Measurements from ENCODE around the gene CPED1. TPM values are rescaled to one million over a fixed set of nuclear protein-coding genes. Genes with fewer than 3 reads are reported as not detected.

The CPED1 gene
- total RNA-seq, 1 donor from 2014 or later: 3.9 TPM

DNA sequence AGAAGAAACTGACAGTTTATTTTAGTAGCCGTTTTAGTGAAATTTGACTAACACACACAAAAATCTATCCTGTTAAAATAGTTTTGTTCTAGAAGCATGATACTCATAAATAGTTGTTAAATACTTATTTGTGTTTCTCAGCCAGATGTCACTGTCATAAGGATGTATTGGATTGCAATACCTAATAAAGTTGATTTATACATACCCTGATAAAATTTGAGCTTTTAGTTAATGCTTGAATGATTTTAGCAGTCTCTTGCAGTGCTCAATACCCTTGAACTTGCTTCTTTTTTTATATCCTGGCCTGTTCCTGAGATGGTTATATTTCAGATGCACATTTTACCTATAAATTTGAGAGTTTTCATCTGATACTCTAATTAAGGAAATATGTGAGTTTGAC, 27.8 kb upstream of the CPED1 start:
- DNase-seq (ENCODE audit: extremely low spot score, unreplicated experiment): no peak
- Mint-ChIP-seq H3K4me3 (ENCODE audit: unreplicated experiment) (no peak overlapping the region), H3K27me3 (ENCODE audit: unreplicated experiment) (no peaks in the 10 kb centered on the region), H3K9me3 (ENCODE audit: unreplicated experiment) (no peaks in the 10 kb centered on the region), H3K27ac (ENCODE audit: unreplicated experiment) (no peak overlapping the region), H3K36me3 (ENCODE audit: unreplicated experiment) (peaks cover 26% of the 10 kb centered on the region), H3K4me1 (ENCODE audit: unreplicated experiment) (no peaks in the 10 kb centered on the region)
- TF ChIP-seq, protein P1, sequence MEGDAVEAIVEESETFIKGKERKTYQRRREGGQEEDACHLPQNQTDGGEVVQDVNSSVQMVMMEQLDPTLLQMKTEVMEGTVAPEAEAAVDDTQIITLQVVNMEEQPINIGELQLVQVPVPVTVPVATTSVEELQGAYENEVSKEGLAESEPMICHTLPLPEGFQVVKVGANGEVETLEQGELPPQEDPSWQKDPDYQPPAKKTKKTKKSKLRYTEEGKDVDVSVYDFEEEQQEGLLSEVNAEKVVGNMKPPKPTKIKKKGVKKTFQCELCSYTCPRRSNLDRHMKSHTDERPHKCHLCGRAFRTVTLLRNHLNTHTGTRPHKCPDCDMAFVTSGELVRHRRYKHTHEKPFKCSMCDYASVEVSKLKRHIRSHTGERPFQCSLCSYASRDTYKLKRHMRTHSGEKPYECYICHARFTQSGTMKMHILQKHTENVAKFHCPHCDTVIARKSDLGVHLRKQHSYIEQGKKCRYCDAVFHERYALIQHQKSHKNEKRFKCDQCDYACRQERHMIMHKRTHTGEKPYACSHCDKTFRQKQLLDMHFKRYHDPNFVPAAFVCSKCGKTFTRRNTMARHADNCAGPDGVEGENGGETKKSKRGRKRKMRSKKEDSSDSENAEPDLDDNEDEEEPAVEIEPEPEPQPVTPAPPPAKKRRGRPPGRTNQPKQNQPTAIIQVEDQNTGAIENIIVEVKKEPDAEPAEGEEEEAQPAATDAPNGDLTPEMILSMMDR (IDR thresholded peaks at IDR 0.05): no peak

DNA sequence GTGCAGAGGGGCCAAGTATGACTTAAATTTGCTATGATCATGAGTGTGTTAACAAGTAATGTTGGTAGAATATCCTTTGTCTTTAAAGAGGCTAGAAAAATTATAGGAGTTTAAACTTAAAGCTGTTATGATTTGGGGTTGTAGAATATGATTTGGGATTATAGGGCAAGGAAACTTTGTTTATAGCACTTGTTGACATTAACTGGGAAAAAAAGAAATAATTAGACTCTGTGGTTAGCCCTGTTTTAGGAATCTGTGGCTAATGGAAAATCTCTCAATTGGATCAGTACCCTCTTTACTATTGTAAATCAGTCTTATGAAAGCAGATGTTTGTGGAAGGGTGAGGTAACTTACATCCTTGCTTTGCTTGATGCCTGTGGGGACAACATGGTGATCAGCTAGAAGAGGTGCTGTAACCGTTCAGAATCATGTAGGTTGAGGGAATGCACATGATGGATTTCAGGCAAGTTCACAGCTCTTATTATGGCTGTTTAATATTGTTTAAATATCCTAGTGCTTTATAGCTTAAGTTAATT, 26.8 kb upstream of the CPED1 start:
- Mint-ChIP-seq H3K4me1 (ENCODE audit: unreplicated experiment) (no peaks in the 10 kb centered on the region), H3K36me3 (ENCODE audit: unreplicated experiment) (peaks cover 29% of the 10 kb centered on the region), H3K27me3 (ENCODE audit: unreplicated experiment) (no peaks in the 10 kb centered on the region), H3K27ac (ENCODE audit: unreplicated experiment) (no peak overlapping the region), H3K4me3 (ENCODE audit: unreplicated experiment) (no peak overlapping the region), H3K9me3 (ENCODE audit: unreplicated experiment) (no peaks in the 10 kb centered on the region)
- TF ChIP-seq, protein P1 (IDR thresholded peaks at IDR 0.05): no peak
- DNase-seq (ENCODE audit: extremely low spot score, unreplicated experiment): no peak

DNA sequence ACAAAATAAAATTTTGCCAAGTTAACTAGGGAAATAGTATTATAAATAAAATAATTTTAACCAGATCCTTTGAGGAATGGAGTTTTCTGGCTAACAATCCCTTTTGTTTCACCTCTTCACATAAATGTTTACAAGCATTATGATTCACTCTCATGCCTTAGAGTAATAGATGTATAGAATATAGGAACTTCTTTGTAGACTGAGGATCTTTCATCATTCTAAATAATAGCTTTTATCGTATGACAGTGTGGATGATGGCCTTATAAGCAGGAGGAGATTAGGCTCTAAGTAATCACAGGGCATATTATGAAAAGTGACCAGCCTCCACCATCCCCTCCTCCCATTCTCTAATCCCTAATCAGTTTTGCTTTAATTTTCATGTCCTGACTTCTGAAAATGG, 24.4 kb upstream of the CPED1 start:
- TF ChIP-seq, protein P1 (IDR thresholded peaks at IDR 0.05): no peak
- Mint-ChIP-seq H3K4me1 (ENCODE audit: unreplicated experiment) (no peaks in the 10 kb centered on the region), H3K27ac (ENCODE audit: unreplicated experiment) (no peak overlapping the region), H3K36me3 (ENCODE audit: unreplicated experiment) (peaks cover 40% of the 10 kb centered on the region), H3K4me3 (ENCODE audit: unreplicated experiment) (no peak overlapping the region), H3K9me3 (ENCODE audit: unreplicated experiment) (no peaks in the 10 kb centered on the region), H3K27me3 (ENCODE audit: unreplicated experiment) (no peaks in the 10 kb centered on the region)
- DNase-seq (ENCODE audit: extremely low spot score, unreplicated experiment): no peak

DNA sequence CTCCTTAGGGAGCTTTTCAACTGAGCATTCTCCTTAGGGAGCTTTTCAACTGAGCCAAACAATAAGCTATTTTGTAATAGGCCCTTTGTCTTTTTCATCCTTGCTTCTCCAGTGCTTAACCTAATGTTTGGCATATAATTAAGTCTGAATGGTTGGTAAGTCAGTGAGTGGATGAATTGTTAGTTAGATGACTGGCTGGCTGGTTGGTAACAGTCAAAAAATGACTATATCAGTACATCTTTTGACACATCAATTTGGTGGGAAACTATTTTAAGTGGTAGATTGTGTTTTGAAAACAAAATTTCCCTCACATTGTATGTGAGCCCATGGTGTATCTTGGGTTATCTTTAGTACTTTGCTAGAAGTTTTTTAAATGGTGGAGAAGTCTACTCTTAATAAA, 21.6 kb upstream of the CPED1 start:
- Mint-ChIP-seq H3K27ac (ENCODE audit: unreplicated experiment) (no peak overlapping the region), H3K36me3 (ENCODE audit: unreplicated experiment) (peaks cover 51% of the 10 kb centered on the region), H3K4me3 (ENCODE audit: unreplicated experiment) (no peak overlapping the region), H3K9me3 (ENCODE audit: unreplicated experiment) (no peaks in the 10 kb centered on the region), H3K4me1 (ENCODE audit: unreplicated experiment) (no peaks in the 10 kb centered on the region), H3K27me3 (ENCODE audit: unreplicated experiment) (no peaks in the 10 kb centered on the region)
- DNase-seq (ENCODE audit: extremely low spot score, unreplicated experiment): no peak
- TF ChIP-seq, protein P1 (IDR thresholded peaks at IDR 0.05): no peak

DNA sequence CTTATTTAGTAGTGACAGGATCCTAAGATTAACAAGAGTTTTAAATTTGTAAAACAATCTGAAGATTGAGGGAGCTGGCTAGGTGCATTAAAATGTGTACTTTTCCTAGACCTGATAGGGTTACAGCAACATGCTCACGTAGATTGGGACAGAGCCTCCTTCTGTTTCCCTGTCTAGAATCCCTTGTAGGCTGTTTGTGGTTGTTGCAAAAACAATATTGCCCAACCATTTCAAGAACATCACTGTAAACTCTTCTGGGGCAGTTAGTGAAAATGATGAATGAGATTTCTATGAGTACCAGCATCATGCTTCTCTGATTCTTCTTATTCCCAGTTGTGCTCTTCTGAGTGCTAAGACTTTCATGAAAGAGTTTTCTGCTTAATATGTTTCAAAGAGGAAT, 14.7 kb upstream of the CPED1 start:
- no peak for DNase-seq (ENCODE audit: extremely low spot score, unreplicated experiment)
- H3K27me3 Mint-ChIP-seq (ENCODE audit: unreplicated experiment): no peaks in the 10 kb centered on the region
- H3K9me3 Mint-ChIP-seq (ENCODE audit: unreplicated experiment): no peaks in the 10 kb centered on the region
- TF ChIP-seq, protein P1 (IDR thresholded peaks at IDR 0.05): no peak
- H3K27ac Mint-ChIP-seq (ENCODE audit: unreplicated experiment): no peak overlapping the region
- H3K36me3 Mint-ChIP-seq (ENCODE audit: unreplicated experiment): peaks cover 42% of the 10 kb centered on the region
- H3K4me1 Mint-ChIP-seq (ENCODE audit: unreplicated experiment): no peaks in the 10 kb centered on the region
- H3K4me3 Mint-ChIP-seq (ENCODE audit: unreplicated experiment): no peak overlapping the region

All from osteocyte (in vitro differentiated cells).